Trophoblast cell (in vitro differentiated cells and primary cell): ENCODE measurements around the gene ALKBH7.

Experiments used
- DNase-seq, 2 donors: peaks; one replicate each; pipeline ENCODE4 v3.0.0-alpha.2; 2016
- H2AFZ ChIP-seq: 2 replicates; pipeline ENCODE4 v1.6.1; 2013; ENCODE audit warnings: low read length, moderate library complexity, mild to moderate bottlenecking; ENCODE audit not compliant: insufficient read depth, poor library complexity
- H2AK5ac ChIP-seq: 2 replicates; pipeline ENCODE4 v1.6.1; 2013; ENCODE audit warnings: mild to moderate bottlenecking, low read length
- H2BK120ac ChIP-seq: 2 replicates; pipeline ENCODE4 v1.6.1; 2013; ENCODE audit warnings: low read length, mild to moderate bottlenecking, moderate library complexity; ENCODE audit not compliant: insufficient read depth, poor library complexity
- H2BK12ac ChIP-seq: 2 replicates; pipeline ENCODE4 v1.6.1; 2013; ENCODE audit warnings: mild to moderate bottlenecking, low read length, moderate library complexity
- H2BK5ac ChIP-seq: 2 replicates; pipeline ENCODE4 v1.6.1; 2013; ENCODE audit warnings: low read length, low read depth, moderate library complexity, mild to moderate bottlenecking; ENCODE audit not compliant: poor library complexity
- H3K14ac ChIP-seq: 2 replicates; pipeline ENCODE4 v1.6.1; 2013; ENCODE audit warnings: mild to moderate bottlenecking, low read length
- H3K18ac ChIP-seq: 2 replicates; pipeline ENCODE4 v1.6.1; 2013; ENCODE audit warnings: mild to moderate bottlenecking, low read length
- H3K23ac ChIP-seq: 2 replicates; pipeline ENCODE4 v1.6.1; 2013; ENCODE audit warnings: low read length
- H3K27ac ChIP-seq: 2 replicates; pipeline ENCODE4 v1.5.1; 2013; ENCODE audit warnings: low read depth, mild to moderate bottlenecking, inconsistent platforms, low read length, moderate library complexity
- H3K27me3 ChIP-seq: 2 replicates; pipeline ENCODE4 v1.6.1; 2013; ENCODE audit warnings: inconsistent platforms, mild to moderate bottlenecking, low read length, moderate library complexity; ENCODE audit not compliant: insufficient read depth
- H3K36me3 ChIP-seq, 2 experiments: 1 replicate in 1 of 2; 2 replicates in 1 of 2; pipeline ENCODE4 v1.6.1; 2013; ENCODE audit warnings: low read length in 2 of 2, mild to moderate bottlenecking in 2 of 2, moderate library complexity in 1 of 2; ENCODE audit not compliant: insufficient read depth in 2 of 2, control insufficient read depth in 1 of 2
- H3K4ac ChIP-seq: 2 replicates; pipeline ENCODE4 v1.6.1; 2013; ENCODE audit warnings: low read depth, mild to moderate bottlenecking, low read length, moderate library complexity
- H3K4me1 ChIP-seq, 2 experiments: 1 replicate in 1 of 2; 2 replicates in 1 of 2; pipeline ENCODE4 v1.6.1; 2013; ENCODE audit warnings: low read length in 2 of 2, mild to moderate bottlenecking in 2 of 2, moderate library complexity in 1 of 2; ENCODE audit not compliant: insufficient read depth in 2 of 2, control insufficient read depth in 1 of 2
- H3K4me2 ChIP-seq: 2 replicates; pipeline ENCODE4 v1.6.1; 2013; ENCODE audit warnings: inconsistent platforms, mild to moderate bottlenecking, low read length, moderate library complexity
- H3K4me3 ChIP-seq: 2 replicates; pipeline ENCODE4 v1.5.1; 2013; ENCODE audit warnings: mild to moderate bottlenecking, low read depth, low read length, inconsistent platforms
- H3K79me1 ChIP-seq: one replicate; pipeline ENCODE4 v1.6.1; 2013; ENCODE audit warnings: low read length
- H3K79me2 ChIP-seq: 2 replicates; pipeline ENCODE4 v1.6.1; 2013; ENCODE audit warnings: low read length, mild to moderate bottlenecking; ENCODE audit not compliant: control insufficient read depth, insufficient read depth, poor library complexity
- H3K9ac ChIP-seq: 2 replicates; pipeline ENCODE4 v1.6.1; 2013; ENCODE audit warnings: mild to moderate bottlenecking, low read length
- H3K9me3 ChIP-seq: 2 replicates; pipeline ENCODE4 v1.6.1; 2013; ENCODE audit warnings: low read depth, mild to moderate bottlenecking, control low read depth, inconsistent platforms, low read length; ENCODE audit not compliant: insufficient read depth
- H4K12ac ChIP-seq: 2 replicates; pipeline ENCODE4 v1.6.1; 2013; ENCODE audit warnings: low read depth, mild to moderate bottlenecking, low read length, moderate library complexity
- H4K8ac ChIP-seq: 2 replicates; pipeline ENCODE4 v1.6.1; 2013; ENCODE audit warnings: low read depth, mild to moderate bottlenecking, low read length, moderate library complexity
- H4K91ac ChIP-seq: one replicate; pipeline ENCODE4 v1.6.1; 2013; ENCODE audit warnings: low read depth, mild to moderate bottlenecking, low read length, moderate library complexity
- WGBS: extraction: QIAGEN DNeasy Blood & Tissue Kit; methylation state at CpG from one replicate; pipeline ENCODE4 v1.1.7; 2013; ENCODE audit warnings: missing lambda C conversion rate; ENCODE audit not compliant: insufficient read length, insufficient coverage; ENCODE audit errors: extremely low coverage; 5-methylcytosine and 5-hydroxymethylcytosine counted together

Gene ALKBH7

GRCh38 chr19:6378486-6378885 is 5.9 kb downstream of the ALKBH7 start:
- H3K4me2 ChIP-seq, result no peak overlapping the region
- no peak overlapping the region for H2BK5ac ChIP-seq
- no peak overlapping the region for H3K4ac ChIP-seq
- peaks cover 3% of the 10 kb centered on the region for H3K79me1 ChIP-seq
- H4K12ac ChIP-seq, result no peak overlapping the region
- peak overlapping the region; percentile 58 for H3K27ac ChIP-seq
- peaks cover 9 to 22% of the 10 kb centered on the region in 2 experiments for H3K4me1 ChIP-seq
- H2BK12ac ChIP-seq, result no peak overlapping the region
- H3K18ac ChIP-seq, result no peak overlapping the region
- H3K36me3 ChIP-seq, result peaks cover 60 to 65% of the 10 kb centered on the region in 2 experiments
- H3K79me2 ChIP-seq, result no peaks in the 10 kb centered on the region
- no peak overlapping the region for H2BK120ac ChIP-seq
- H2AK5ac ChIP-seq, result no peak overlapping the region
- H3K23ac ChIP-seq, result no peak overlapping the region
- no peaks in the 10 kb centered on the region for H3K27me3 ChIP-seq
- no peak for DNase-seq
- no peak overlapping the region for H4K8ac ChIP-seq
- no peak overlapping the region for H4K91ac ChIP-seq
- peaks cover 9% of the 10 kb centered on the region for H3K9me3 ChIP-seq
- no CpG with 5 or more reads among the region's 9 CpGs for WGBS
- H3K9ac ChIP-seq, result no peak overlapping the region
- H2AFZ ChIP-seq, result no peak overlapping the region
- no peak overlapping the region for H3K14ac ChIP-seq
- H3K4me3 ChIP-seq, result no peak overlapping the region

- no peak overlapping the region for H3K27ac ChIP-seq
- H3K36me3 ChIP-seq, result peaks cover 65 to 67% of the 10 kb centered on the region in 2 experiments
- no peak overlapping the region for H3K23ac ChIP-seq
- no peak overlapping the region for H2AK5ac ChIP-seq
- peaks cover 6 to 14% of the 10 kb centered on the region in 2 experiments for H3K4me1 ChIP-seq
- no peak overlapping the region for H3K4ac ChIP-seq
- peaks cover 9% of the 10 kb centered on the region for H3K9me3 ChIP-seq
- H4K12ac ChIP-seq, result no peak overlapping the region
- no peaks in the 10 kb centered on the region for H3K79me2 ChIP-seq
- H3K4me3 ChIP-seq, result no peak overlapping the region
- no peaks in the 10 kb centered on the region for H3K27me3 ChIP-seq
- no peak overlapping the region for H3K18ac ChIP-seq
- H2AFZ ChIP-seq, result no peak overlapping the region
- no peak overlapping the region for H4K8ac ChIP-seq
- no peaks in the 10 kb centered on the region for H3K79me1 ChIP-seq
- DNase-seq, result no peak
- no peak overlapping the region for H3K4me2 ChIP-seq
- no peak overlapping the region for H2BK12ac ChIP-seq
- no peak overlapping the region for H4K91ac ChIP-seq
- no peak overlapping the region for H3K9ac ChIP-seq
- WGBS, result no CpG with 5 or more reads among the region's 3 CpGs
- H3K14ac ChIP-seq, result no peak overlapping the region
- H2BK5ac ChIP-seq, result no peak overlapping the region
- H2BK120ac ChIP-seq, result no peak overlapping the region
Observed at GRCh38 chr19:6379744-6380143, 7.2 kb downstream of the ALKBH7 start.

GRCh38 chr19:6381030-6381750 is 8.6 kb downstream of the ALKBH7 start:
- no peak for DNase-seq
- Histone ChIP-seq H3K79me1 (no peaks in the 10 kb centered on the region), H3K23ac (no peak overlapping the region), H2AFZ (no peak overlapping the region), H3K18ac (no peak overlapping the region), H3K4ac (no peak overlapping the region), H3K4me1 (peaks cover 6 to 14% of the 10 kb centered on the region in 2 experiments), H3K4me2 (no peak overlapping the region), H2AK5ac (no peak overlapping the region), H3K4me3 (no peak overlapping the region), H4K12ac (no peak overlapping the region), H2BK120ac (no peak overlapping the region), H3K36me3 (peaks cover 64 to 71% of the 10 kb centered on the region in 2 experiments), H3K27ac (no peak overlapping the region), H3K79me2 (no peaks in the 10 kb centered on the region), H4K91ac (no peak overlapping the region), H3K27me3 (no peaks in the 10 kb centered on the region), H2BK5ac (no peak overlapping the region), H3K14ac (no peak overlapping the region), H3K9ac (no peak overlapping the region), H4K8ac (no peak overlapping the region), H3K9me3 (peaks cover 8% of the 10 kb centered on the region), H2BK12ac (no peak overlapping the region)
- WGBS, result no CpG with 5 or more reads among the region's 40 CpGs

GRCh38 chr19:6383188-6383587 is 10.6 kb downstream of the ALKBH7 start:
- no peak overlapping the region for H4K91ac ChIP-seq
- H2BK120ac ChIP-seq, result no peak overlapping the region
- no peaks in the 10 kb centered on the region for H3K79me2 ChIP-seq
- no peak overlapping the region for H3K9ac ChIP-seq
- no peak for DNase-seq
- H3K23ac ChIP-seq, result no peak overlapping the region
- H2AFZ ChIP-seq, result no peak overlapping the region
- no peaks in the 10 kb centered on the region for H3K27me3 ChIP-seq
- WGBS, result no CpG with 5 or more reads among the region's 19 CpGs
- no peak overlapping the region for H4K12ac ChIP-seq
- H3K79me1 ChIP-seq, result no peaks in the 10 kb centered on the region
- H2BK12ac ChIP-seq, result no peak overlapping the region
- no peak overlapping the region for H4K8ac ChIP-seq
- H3K9me3 ChIP-seq, result peaks cover 8% of the 10 kb centered on the region
- H3K27ac ChIP-seq, result no peak overlapping the region
- no peak overlapping the region for H3K14ac ChIP-seq
- no peak overlapping the region for H2BK5ac ChIP-seq
- H3K4me3 ChIP-seq, result no peak overlapping the region
- H3K4me2 ChIP-seq, result no peak overlapping the region
- peaks cover 76 to 82% of the 10 kb centered on the region in 2 experiments for H3K36me3 ChIP-seq
- no peak overlapping the region for H3K4ac ChIP-seq
- H3K18ac ChIP-seq, result no peak overlapping the region
- H3K4me1 ChIP-seq, result peaks cover 4% of the 10 kb centered on the region in 2 experiments
- no peak overlapping the region for H2AK5ac ChIP-seq
